Measurements from ENCODE around the gene CTBP2. TPM values are rescaled to one million over a fixed set of nuclear protein-coding genes. Genes with fewer than 3 reads are reported as not detected.

The CTBP2 gene
- total RNA-seq, 6 experiments from 2014 or later = 70.6 to 86.9 (median 78.8) TPM

DNA sequence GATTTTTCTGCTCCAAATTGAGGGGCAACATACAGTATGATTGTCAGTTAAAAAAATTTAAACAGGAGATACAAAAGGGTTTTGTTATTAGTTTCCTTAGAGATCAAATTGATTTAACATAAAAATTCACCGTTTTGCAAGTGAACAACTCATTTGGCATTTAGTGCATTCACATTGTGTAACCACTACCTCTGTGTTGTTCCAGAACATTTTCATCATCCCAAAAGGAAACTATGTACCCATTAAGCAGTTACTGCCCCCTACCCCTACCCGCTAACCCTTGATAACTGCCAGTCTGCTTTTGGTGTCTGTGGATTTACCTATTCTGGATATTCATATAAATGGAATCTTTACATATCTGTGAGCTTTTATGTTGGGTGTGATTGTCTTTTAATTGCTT lies 215.4 kb downstream of the CTBP2 start:
- TF ChIP-seq, protein P1, sequence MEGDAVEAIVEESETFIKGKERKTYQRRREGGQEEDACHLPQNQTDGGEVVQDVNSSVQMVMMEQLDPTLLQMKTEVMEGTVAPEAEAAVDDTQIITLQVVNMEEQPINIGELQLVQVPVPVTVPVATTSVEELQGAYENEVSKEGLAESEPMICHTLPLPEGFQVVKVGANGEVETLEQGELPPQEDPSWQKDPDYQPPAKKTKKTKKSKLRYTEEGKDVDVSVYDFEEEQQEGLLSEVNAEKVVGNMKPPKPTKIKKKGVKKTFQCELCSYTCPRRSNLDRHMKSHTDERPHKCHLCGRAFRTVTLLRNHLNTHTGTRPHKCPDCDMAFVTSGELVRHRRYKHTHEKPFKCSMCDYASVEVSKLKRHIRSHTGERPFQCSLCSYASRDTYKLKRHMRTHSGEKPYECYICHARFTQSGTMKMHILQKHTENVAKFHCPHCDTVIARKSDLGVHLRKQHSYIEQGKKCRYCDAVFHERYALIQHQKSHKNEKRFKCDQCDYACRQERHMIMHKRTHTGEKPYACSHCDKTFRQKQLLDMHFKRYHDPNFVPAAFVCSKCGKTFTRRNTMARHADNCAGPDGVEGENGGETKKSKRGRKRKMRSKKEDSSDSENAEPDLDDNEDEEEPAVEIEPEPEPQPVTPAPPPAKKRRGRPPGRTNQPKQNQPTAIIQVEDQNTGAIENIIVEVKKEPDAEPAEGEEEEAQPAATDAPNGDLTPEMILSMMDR (IDR thresholded peaks at IDR 0.05) = no peak
- H3K27me3 Mint-ChIP-seq (ENCODE audit: insufficient read depth) = no peaks in the 10 kb centered on the region
- H3K9me3 Mint-ChIP-seq = no peaks in the 10 kb centered on the region
- peak overlapping the region; percentile 38 for H3K4me3 Mint-ChIP-seq
- peaks cover 55% of the 10 kb centered on the region for H3K4me1 Mint-ChIP-seq (ENCODE audit: low read depth)
- peak; percentile 24 for DNase-seq
- H3K27ac Mint-ChIP-seq = peak overlapping the region; percentile 91
- H3K36me3 Mint-ChIP-seq (ENCODE audit: low read depth) = peaks cover 25% of the 10 kb centered on the region

DNA sequence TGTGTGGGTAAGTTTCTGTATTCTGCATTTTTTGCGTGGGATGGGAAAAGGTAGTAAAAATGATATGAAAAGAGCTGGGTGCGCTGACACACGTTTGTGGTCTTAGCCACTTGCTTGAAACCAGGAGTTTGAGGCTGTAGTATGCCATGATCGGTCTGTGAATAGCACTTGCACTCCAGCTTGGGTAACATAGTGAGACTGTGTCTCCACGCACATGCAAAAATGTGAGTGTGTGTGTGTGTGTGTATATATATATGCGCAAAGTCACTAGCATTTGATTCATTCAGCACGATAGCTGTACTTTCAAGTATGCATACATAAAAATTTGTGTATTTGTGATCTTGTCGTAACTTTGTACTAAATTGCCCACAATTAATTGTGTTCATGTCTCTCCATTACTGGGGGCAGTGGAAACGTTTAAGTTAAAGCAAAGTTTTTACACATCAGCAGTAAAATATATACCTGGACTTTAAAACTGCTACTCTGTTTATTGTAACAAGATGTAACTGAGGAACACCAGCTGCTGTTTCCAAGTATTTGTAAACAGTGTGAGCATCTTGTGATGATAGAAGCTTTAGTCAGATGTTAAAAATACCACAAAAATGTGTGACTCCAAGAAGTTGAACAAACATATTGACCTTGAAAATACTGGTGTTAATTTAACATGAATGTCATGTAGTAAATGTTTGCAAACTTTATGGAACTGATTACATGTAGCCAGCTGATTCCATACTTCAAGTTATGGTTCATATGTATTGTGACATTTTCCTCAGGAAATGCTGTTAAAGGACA lies 216.9 kb downstream of the CTBP2 start:
- H3K27ac Mint-ChIP-seq = peak overlapping the region; percentile 86
- H3K36me3 Mint-ChIP-seq (ENCODE audit: low read depth) = peaks cover 18% of the 10 kb centered on the region
- TF ChIP-seq, protein P1 (IDR thresholded peaks at IDR 0.05) = no peak
- H3K27me3 Mint-ChIP-seq (ENCODE audit: insufficient read depth) = no peaks in the 10 kb centered on the region
- no peaks in the 10 kb centered on the region for H3K9me3 Mint-ChIP-seq
- H3K4me1 Mint-ChIP-seq (ENCODE audit: low read depth) = peaks cover 55% of the 10 kb centered on the region
- H3K4me3 Mint-ChIP-seq = peak overlapping the region; percentile 29; the same call in 1 of the 2 replicates
- DNase-seq = peak; percentile 87

DNA sequence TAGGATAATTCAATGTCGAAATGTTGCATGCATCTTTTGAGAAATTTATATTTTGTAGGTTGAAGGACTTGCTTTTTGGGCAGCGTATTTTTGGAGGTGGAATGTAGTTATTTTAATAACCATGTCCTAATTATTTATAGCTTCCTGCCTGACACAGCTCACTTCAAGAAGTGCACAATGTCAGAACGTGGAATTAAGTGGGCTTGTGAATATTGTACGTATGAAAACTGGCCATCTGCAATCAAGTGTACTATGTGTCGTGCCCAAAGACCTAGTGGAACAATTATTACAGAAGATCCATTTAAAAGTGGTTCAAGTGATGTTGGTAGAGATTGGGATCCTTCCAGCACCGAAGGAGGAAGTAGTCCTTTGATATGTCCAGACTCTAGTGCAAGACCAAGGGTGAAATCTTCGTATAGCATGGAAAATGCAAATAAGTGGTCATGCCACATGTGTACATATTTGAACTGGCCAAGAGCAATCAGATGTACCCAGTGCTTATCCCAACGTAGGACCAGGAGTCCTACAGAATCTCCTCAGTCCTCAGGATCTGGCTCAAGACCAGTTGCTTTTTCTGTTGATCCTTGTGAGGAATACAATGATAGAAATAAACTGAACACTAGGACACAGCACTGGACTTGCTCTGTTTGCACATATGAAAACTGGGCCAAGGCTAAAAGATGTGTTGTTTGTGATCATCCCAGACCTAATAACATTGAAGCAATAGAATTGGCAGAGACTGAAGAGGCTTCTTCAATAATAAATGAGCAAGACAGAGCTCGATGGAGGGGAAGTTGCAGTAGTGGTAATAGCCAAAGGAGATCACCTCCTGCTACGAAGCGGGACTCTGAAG lies 217.8 kb downstream of the CTBP2 start:
- Mint-ChIP-seq H3K27ac (peak overlapping the region; percentile 86), H3K36me3 (ENCODE audit: low read depth) (peaks cover 12% of the 10 kb centered on the region), H3K9me3 (no peaks in the 10 kb centered on the region), H3K4me1 (ENCODE audit: low read depth) (peaks cover 52% of the 10 kb centered on the region), H3K4me3 (no peak overlapping the region), H3K27me3 (ENCODE audit: insufficient read depth) (no peaks in the 10 kb centered on the region)
- DNase-seq = no peak
- TF ChIP-seq, protein P1 (IDR thresholded peaks at IDR 0.05) = no peak

DNA sequence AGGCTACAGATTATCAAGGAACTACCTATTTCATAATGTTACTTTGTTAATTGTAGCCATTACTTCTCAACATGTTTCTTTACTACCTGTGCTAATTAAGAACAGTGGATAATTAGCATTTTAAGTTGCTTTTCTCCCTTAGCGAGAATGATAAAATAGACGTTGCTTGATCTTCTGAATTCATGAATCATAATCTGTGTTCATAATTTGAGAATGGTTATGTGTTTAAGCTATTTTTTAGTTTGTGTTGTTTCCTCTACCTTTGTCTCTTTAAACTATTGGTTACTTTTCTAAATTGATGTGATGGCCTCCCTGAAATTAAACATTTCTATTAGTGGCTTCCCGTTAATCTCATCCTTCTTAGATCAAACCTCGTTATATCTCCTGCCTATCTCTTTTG lies 218.5 kb downstream of the CTBP2 start, which contains the start of gene ZRANB1:
ZRANB1 (plus strand) TSS at position 301 of the 400 bp plus-strand sequence. CDS start 371 bp downstream, outside the sequence.
- no peak for DNase-seq
- Mint-ChIP-seq H3K27me3 (ENCODE audit: insufficient read depth) (no peaks in the 10 kb centered on the region), H3K4me3 (no peak within 1 kb of the TSS), H3K36me3 (ENCODE audit: low read depth) (peaks cover 9% of the 10 kb centered on the region; the same call in 1 of the 2 replicates), H3K4me1 (ENCODE audit: low read depth) (peaks cover 45% of the 10 kb centered on the region), H3K27ac (peak within 1 kb of the TSS; percentile 86), H3K9me3 (no peaks in the 10 kb centered on the region)
- TF ChIP-seq, protein P1 (IDR thresholded peaks at IDR 0.05) = no peak

DNA sequence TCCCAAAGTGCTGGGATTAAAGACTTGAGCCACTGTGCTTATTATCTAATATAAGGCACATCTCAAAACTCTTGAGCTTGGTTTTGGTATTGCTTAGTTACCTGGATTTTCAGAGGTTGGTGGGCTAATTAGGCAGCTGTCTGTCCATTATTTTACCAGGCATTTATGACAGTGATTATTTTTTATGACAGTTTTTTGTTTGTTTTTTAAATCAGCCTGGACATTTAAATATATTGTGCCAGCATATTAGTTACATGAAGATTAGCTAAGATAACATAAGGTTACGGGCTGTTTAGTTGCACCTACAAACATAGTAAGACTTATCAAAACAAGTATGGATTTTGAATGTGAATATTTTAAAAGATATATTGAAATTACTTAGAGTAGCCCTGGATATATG lies 221.1 kb downstream of the CTBP2 start:
- Mint-ChIP-seq H3K9me3 (no peaks in the 10 kb centered on the region), H3K27ac (no peak overlapping the region), H3K36me3 (ENCODE audit: low read depth) (peaks cover 9% of the 10 kb centered on the region; the same call in 1 of the 2 replicates), H3K4me1 (ENCODE audit: low read depth) (peaks cover 49% of the 10 kb centered on the region), H3K4me3 (no peak overlapping the region), H3K27me3 (ENCODE audit: insufficient read depth) (no peaks in the 10 kb centered on the region)
- no peak for DNase-seq
- TF ChIP-seq, protein P1 (IDR thresholded peaks at IDR 0.05) = no peak
